Glutamatergic neuron (in vitro differentiated cells): ENCODE results near the gene CLIP2. TPM values are rescaled to one million over a fixed set of nuclear protein-coding genes. Genes with fewer than 3 reads are reported as not detected.

Experiments
- DNase-seq: peaks from one replicate; pipeline ENCODE4 v3.0.0; 2022
- H3K27ac Mint-ChIP-seq: one replicate; pipeline ENCODE4 v1.8.0; 2020; ENCODE audit warnings: mild to moderate bottlenecking, mixed read lengths, inconsistent platforms; ENCODE audit not compliant: unreplicated experiment
- H3K27me3 Mint-ChIP-seq: one replicate; pipeline ENCODE4 v1.8.0; 2020; ENCODE audit warnings: mild to moderate bottlenecking, moderate library complexity, mixed read lengths, inconsistent platforms; ENCODE audit not compliant: unreplicated experiment
- H3K36me3 Mint-ChIP-seq: one replicate; pipeline ENCODE4 v1.8.0; 2020; ENCODE audit warnings: mild to moderate bottlenecking, mixed read lengths, inconsistent platforms; ENCODE audit not compliant: unreplicated experiment
- H3K4me1 Mint-ChIP-seq: one replicate; pipeline ENCODE4 v1.8.0; 2020; ENCODE audit warnings: mild to moderate bottlenecking, low read depth, mixed read lengths, inconsistent platforms; ENCODE audit not compliant: unreplicated experiment
- H3K4me3 Mint-ChIP-seq: one replicate; pipeline ENCODE4 v1.8.0; 2020; ENCODE audit warnings: mild to moderate bottlenecking, mixed read lengths, inconsistent platforms; ENCODE audit not compliant: unreplicated experiment
- H3K9me3 Mint-ChIP-seq: one replicate; pipeline ENCODE4 v1.8.0; 2020; ENCODE audit warnings: mild to moderate bottlenecking, moderate library complexity, mixed read lengths, inconsistent platforms; ENCODE audit not compliant: unreplicated experiment
- total RNA-seq: library from RNA; stranded (reverse); fragmentation: NEBNext Ultra II Directional; extraction: Animal tissue kit (Norgen Biotek cat#: 25700); gene quantifications from one replicate; pipeline ENCODE4 v1.2.1, GENCODE V29; 2021; ENCODE audit not compliant: unreplicated experiment
- TF ChIP-seq, protein P1 (sequence below): fragments of 200-600 bp; sonication (generic); IDR thresholded peaks from one replicate; pipeline ENCODE4 v1.5.0; 2021; ENCODE audit not compliant: partially characterized antibody, unreplicated experiment

CLIP2 gene
- total RNA-seq, 1 donor from 2014 or later, result 96.1 TPM

GRCh38 chr7:74454925-74455288 is 165.7 kb downstream of the CLIP2 start:
- Mint-ChIP-seq H3K4me1 (peaks cover 4% of the 10 kb centered on the region), H3K9me3 (peaks cover 6% of the 10 kb centered on the region), H3K27ac (peak overlapping the region; percentile 17), H3K4me3 (peak overlapping the region; percentile 82), H3K36me3 (no peaks in the 10 kb centered on the region), H3K27me3 (peaks cover 4% of the 10 kb centered on the region)
- TF ChIP-seq, protein P1, sequence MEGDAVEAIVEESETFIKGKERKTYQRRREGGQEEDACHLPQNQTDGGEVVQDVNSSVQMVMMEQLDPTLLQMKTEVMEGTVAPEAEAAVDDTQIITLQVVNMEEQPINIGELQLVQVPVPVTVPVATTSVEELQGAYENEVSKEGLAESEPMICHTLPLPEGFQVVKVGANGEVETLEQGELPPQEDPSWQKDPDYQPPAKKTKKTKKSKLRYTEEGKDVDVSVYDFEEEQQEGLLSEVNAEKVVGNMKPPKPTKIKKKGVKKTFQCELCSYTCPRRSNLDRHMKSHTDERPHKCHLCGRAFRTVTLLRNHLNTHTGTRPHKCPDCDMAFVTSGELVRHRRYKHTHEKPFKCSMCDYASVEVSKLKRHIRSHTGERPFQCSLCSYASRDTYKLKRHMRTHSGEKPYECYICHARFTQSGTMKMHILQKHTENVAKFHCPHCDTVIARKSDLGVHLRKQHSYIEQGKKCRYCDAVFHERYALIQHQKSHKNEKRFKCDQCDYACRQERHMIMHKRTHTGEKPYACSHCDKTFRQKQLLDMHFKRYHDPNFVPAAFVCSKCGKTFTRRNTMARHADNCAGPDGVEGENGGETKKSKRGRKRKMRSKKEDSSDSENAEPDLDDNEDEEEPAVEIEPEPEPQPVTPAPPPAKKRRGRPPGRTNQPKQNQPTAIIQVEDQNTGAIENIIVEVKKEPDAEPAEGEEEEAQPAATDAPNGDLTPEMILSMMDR, result no peak
- no peak for DNase-seq

DNA sequence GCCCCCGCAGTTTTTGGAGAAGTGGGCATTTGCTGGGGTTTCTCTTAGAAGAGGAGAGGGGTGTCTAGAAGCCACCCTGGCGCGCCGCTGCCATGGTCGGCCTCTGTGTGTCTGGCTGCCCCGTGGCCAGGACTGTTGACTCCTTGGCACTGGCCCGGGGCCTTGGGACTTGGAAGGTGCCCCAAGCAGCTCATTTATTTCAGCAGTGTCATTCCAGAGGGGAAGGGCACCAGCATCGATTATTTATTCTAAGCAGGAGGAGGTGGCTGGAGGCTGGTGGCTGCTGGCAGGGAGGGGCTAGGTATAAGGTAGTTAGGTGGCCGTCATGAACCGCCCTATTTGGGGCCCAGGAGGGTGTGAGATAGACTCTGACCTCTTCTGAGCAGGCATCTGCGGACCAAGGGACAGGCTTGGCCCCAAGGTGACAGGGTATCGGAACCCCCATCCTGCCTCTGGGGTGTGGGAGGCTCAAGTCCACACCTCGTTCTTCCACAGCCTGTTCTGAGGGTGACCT is 166.1 kb downstream of the CLIP2 start:
- Mint-ChIP-seq H3K4me1 (peaks cover 4% of the 10 kb centered on the region), H3K9me3 (peaks cover 6% of the 10 kb centered on the region), H3K27ac (no peak overlapping the region), H3K4me3 (peak overlapping the region; percentile 42), H3K36me3 (no peaks in the 10 kb centered on the region), H3K27me3 (peaks cover 4% of the 10 kb centered on the region)
- TF ChIP-seq, protein P1, result no peak
- DNase-seq, result no peak

Other genes starting within 250 kb of the CLIP2 start
- gene LIMK1, start 205.6 kb upstream of the CLIP2 start, total RNA-seq, result 178 TPM
- 234 TPM for gene EIF4H, start 115.1 kb upstream of the CLIP2 start, total RNA-seq
- 1.5 TPM for gene LAT2, start 79.4 kb upstream of the CLIP2 start, total RNA-seq
- gene RFC2, start 35.0 kb upstream of the CLIP2 start, total RNA-seq, result 16.8 TPM
- 59.4 TPM for gene GTF2IRD1, start 164.5 kb downstream of the CLIP2 start, total RNA-seq